Thyroid gland (tissue), 4 donors: ENCODE measurements around the gene DRC1.

Experiments used
- CTCF ChIP-seq, 6 experiments: fragments of 200-600 bp in 3 of 6; fragments of 450-650 bp in 3 of 6; sonication (generic) in 3 of 6; IDR thresholded peaks; one replicate each; pipeline ENCODE4 v1.5.1; 2016 to 2019; ENCODE audit warnings: antibody characterized with exemption in 6 of 6, mild to moderate bottlenecking in 2 of 6, inconsistent platforms in 1 of 6, moderate library complexity in 1 of 6
- POLR2A ChIP-seq, 2 donors: fragments of 450-650 bp; IDR thresholded peaks; one replicate each; pipeline ENCODE4 v1.6.1; 2017; ENCODE audit warnings: antibody characterized with exemption in 2 of 2, mild to moderate bottlenecking in 2 of 2, moderate library complexity in 1 of 2

- TF ChIP-seq CTCF (IDR thresholded peaks at IDR 0.05) = no peak
- no peak for TF ChIP-seq POLR2A (IDR thresholded peaks at IDR 0.05)
Measured at GRCh38 chr2:26479131-26479788, 77.5 kb downstream of the DRC1 start.
